Breast epithelium (tissue), 4 donors: ENCODE results near the gene IVL. TPM values are rescaled to one million over a fixed set of nuclear protein-coding genes. Genes with fewer than 3 reads are reported as not detected.

Experiments used
- DNase-seq, 2 donors: peaks; one replicate each; pipeline ENCODE4 v3.0.0-alpha.2; 2019; ENCODE audit warnings: low spot score in 2 of 2
- H3K27ac ChIP-seq, 2 donors: fragments of 200-600 bp; sonication (generic) in 1 of 2; one replicate each; pipeline ENCODE4 v1.5.1; 2016 to 2019; ENCODE audit warnings: mild to moderate bottlenecking in 1 of 2
- H3K27me3 ChIP-seq, 2 donors: fragments of 200-600 bp; sonication (generic) in 1 of 2; one replicate each; pipeline versions ENCODE4 v1.5.1 to v1.6.0; 2017 to 2019; ENCODE audit warnings: control low read depth in 1 of 2, mild to moderate bottlenecking in 1 of 2
- H3K36me3 ChIP-seq: fragments of 200-600 bp; one replicate; pipeline ENCODE4 v1.5.1; 2019
- H3K4me1 ChIP-seq, 2 donors: fragments of 200-600 bp; sonication (generic); one replicate each; pipeline ENCODE4 v1.5.1; 2016 to 2019; ENCODE audit warnings: control low read depth in 1 of 2
- H3K4me3 ChIP-seq, 3 donors: fragments of 200-600 bp; sonication (generic); 1 replicate in 2 of 3; 2 replicates in 1 of 3; pipeline ENCODE4 v1.5.1; 2016 to 2019; ENCODE audit warnings: mild to moderate bottlenecking in 3 of 3, moderate library complexity in 2 of 3
- H3K9me3 ChIP-seq, 2 donors: fragments of 200-600 bp; sonication (generic) in 1 of 2; one replicate each; pipeline ENCODE4 v1.5.1; 2016 to 2019; ENCODE audit warnings: control low read depth in 1 of 2
- CTCF ChIP-seq, 3 donors: fragments of 450-650 bp; IDR thresholded peaks; one replicate each; pipeline ENCODE4 v1.5.1; 2016 to 2017; ENCODE audit warnings: antibody characterized with exemption in 3 of 3, mild to moderate bottlenecking in 3 of 3, moderate library complexity in 3 of 3
- POLR2A ChIP-seq: fragments of 450-650 bp; IDR thresholded peaks from one replicate; pipeline ENCODE4 v1.6.1; 2016; ENCODE audit warnings: antibody characterized with exemption, mild to moderate bottlenecking, moderate library complexity
- POLR2AphosphoS5 ChIP-seq, 3 donors: sonication (generic); formaldehyde crosslinking; IDR thresholded peaks; one replicate each; pipeline ENCODE4 v1.6.1; 2017; ENCODE audit warnings: antibody characterized with exemption in 3 of 3
- intact Hi-C: fragments of 100-400 bp; cut with DNase I; formaldehyde crosslinking; loops from one replicate; pipeline ENCODE4 v1.15.1; 2023; ENCODE audit warnings: low total_unique reads
- total RNA-seq, 3 donors: library from RNA; depleted of rRNA; stranded (reverse); fragments of >200 nt; gene quantifications; one replicate each; pipeline ENCODE4 v1.1.0, GENCODE V29; 2016

IVL gene
- total RNA-seq, 3 donors from 2014 or later: not detected

- TF ChIP-seq POLR2A: no peak
- TF ChIP-seq CTCF (IDR thresholded peaks at IDR 0.05): no peak
- no peak for TF ChIP-seq POLR2AphosphoS5 (IDR thresholded peaks at IDR 0.05)
- no peaks in the 10 kb centered on the region for H3K9me3 ChIP-seq
- no peaks in the 10 kb centered on the region for H3K27me3 ChIP-seq
- no peak for DNase-seq
- H3K4me1 ChIP-seq: no peaks in the 10 kb centered on the region
- no peaks in the 10 kb centered on the region for H3K36me3 ChIP-seq
- no peak overlapping the region for H3K4me3 ChIP-seq
- intact Hi-C loops: no loop called here
- no peak overlapping the region for H3K27ac ChIP-seq
Measured at GRCh38 chr1:152959801-152960451, 51.6 kb downstream of the IVL start.

GRCh38 chr1:152960452-152961044 is 52.2 kb downstream of the IVL start:
- TF ChIP-seq POLR2A (no peak), CTCF (IDR thresholded peaks at IDR 0.05) (no peak), POLR2AphosphoS5 (IDR thresholded peaks at IDR 0.05) (no peak)
- no peaks in the 10 kb centered on the region for H3K4me1 ChIP-seq
- H3K27ac ChIP-seq: no peak overlapping the region
- intact Hi-C loops: no loop called here
- no peaks in the 10 kb centered on the region for H3K27me3 ChIP-seq
- no peaks in the 10 kb centered on the region for H3K9me3 ChIP-seq
- DNase-seq: no peak
- no peaks in the 10 kb centered on the region for H3K36me3 ChIP-seq
- H3K4me3 ChIP-seq: no peak overlapping the region

Other genes with a start within 250 kb of the IVL start
- gene LCE2D, start 245.2 kb upstream of the IVL start, total RNA-seq: not detected
- not detected for gene LCE2C, start 233.3 kb upstream of the IVL start, total RNA-seq
- not detected for gene LCE2B, start 222.4 kb upstream of the IVL start, total RNA-seq
- not detected for gene LCE2A, start 210.2 kb upstream of the IVL start, total RNA-seq
- gene LCE4A, start 200.4 kb upstream of the IVL start, total RNA-seq: not detected
- not detected for gene KPRP, start 150.5 kb upstream of the IVL start, total RNA-seq
- not detected for gene LCE1F, start 133.4 kb upstream of the IVL start, total RNA-seq
- gene LCE1E, start 122.3 kb upstream of the IVL start, total RNA-seq: not detected
- not detected for gene LCE1D, start 111.8 kb upstream of the IVL start, total RNA-seq
- gene LCE1C, start 101.9 kb upstream of the IVL start, total RNA-seq: not detected
- not detected for gene LCE1B, start 96.6 kb upstream of the IVL start, total RNA-seq
- gene LCE1A, start 81.1 kb upstream of the IVL start, total RNA-seq: not detected
- gene LCE6A, start 65.7 kb upstream of the IVL start, total RNA-seq: not detected
- gene LCE7A, start 48.5 kb upstream of the IVL start, total RNA-seq: not detected
- gene SMCP, start 30.2 kb upstream of the IVL start, total RNA-seq: not detected
- gene SPRR5, start 38.7 kb downstream of the IVL start, total RNA-seq: not detected
- not detected for gene SPRR4, start 62.1 kb downstream of the IVL start, total RNA-seq
- not detected for gene SPRR1A, start 75.5 kb downstream of the IVL start, total RNA-seq
- gene SPRR3, start 93.2 kb downstream of the IVL start, total RNA-seq: not detected
- gene SPRR1B, start 122.7 kb downstream of the IVL start, total RNA-seq: not detected
- not detected for gene SPRR2D, start 132.6 kb downstream of the IVL start, total RNA-seq
- not detected for gene SPRR2A, start 149.0 kb downstream of the IVL start, total RNA-seq
- not detected for gene SPRR2B, start 163.1 kb downstream of the IVL start, total RNA-seq
- gene SPRR2E, start 186.0 kb downstream of the IVL start, total RNA-seq: not detected
- not detected for gene SPRR2F, start 205.0 kb downstream of the IVL start, total RNA-seq
- gene SPRR2G, start 242.3 kb downstream of the IVL start, total RNA-seq: not detected